HUES64 (cell line): ENCODE data around the gene SLC10A1. TPM values are rescaled to one million over a fixed set of nuclear protein-coding genes. Genes with fewer than 3 reads are reported as not detected.

Experiments used
- H3K27ac ChIP-seq: 2 replicates; pipeline ENCODE4 v1.7.0; 2013; ENCODE audit warnings: low read depth, low read length, inconsistent platforms
- H3K27me3 ChIP-seq: 2 replicates; pipeline ENCODE4 v1.6.1; 2013; ENCODE audit warnings: mild to moderate bottlenecking, low read length; ENCODE audit not compliant: insufficient read depth
- H3K36me3 ChIP-seq: 2 replicates; pipeline ENCODE4 v1.6.1; 2013; ENCODE audit warnings: mild to moderate bottlenecking, low read length; ENCODE audit not compliant: insufficient read depth
- H3K4me1 ChIP-seq: 2 replicates; pipeline ENCODE4 v1.6.1; 2013; ENCODE audit warnings: mild to moderate bottlenecking, low read length, moderate library complexity; ENCODE audit not compliant: insufficient read depth
- H3K4me3 ChIP-seq: 2 replicates; pipeline ENCODE4 v1.5.1; 2013; ENCODE audit warnings: mild to moderate bottlenecking, low read length, moderate library complexity
- H3K9ac ChIP-seq: 2 replicates; pipeline ENCODE4 v1.6.1; 2013; ENCODE audit warnings: mild to moderate bottlenecking, low read depth, low read length
- H3K9me3 ChIP-seq: 2 replicates; pipeline ENCODE4 v1.6.1; 2013; ENCODE audit warnings: low read depth, low read length; ENCODE audit not compliant: insufficient read depth
- WGBS: fragments of 150-250, 120-280 bp; methylation state at CpG from one replicate; pipeline ENCODE4 v1.1.7; 2013; ENCODE audit warnings: missing lambda C conversion rate; 5-methylcytosine and 5-hydroxymethylcytosine counted together
- polyA plus RNA-seq, 2 experiments: library from polyadenylated mRNA; stranded (reverse); fragments of 50-300 nt; gene quantifications; one replicate each; pipeline ENCODE4 v1.2.3, GENCODE V29; 2013

The SLC10A1 gene
- not detected for polyA plus RNA-seq (2013, experiment 1 of 2)
- polyA plus RNA-seq (2013, experiment 2 of 2), result not detected

GRCh38 chr14:69796797-69797500 is at the start of gene SLC10A1:
Gene SLC10A1, minus strand, starts transcription at chr14:69797241. Its CDS starts 86 bp downstream, at chr14:69797155.
- Histone ChIP-seq H3K4me1 (peaks cover 6% of the 10 kb centered on the region), H3K4me3 (no peak within 1 kb of the TSS)
- 96% methylated on average over 11 of the region's 11 CpGs for WGBS

GRCh38 chr14:69845787-69846186 is 48.7 kb upstream of the SLC10A1 start:
- H3K4me1 ChIP-seq, result peaks cover 20% of the 10 kb centered on the region
- no peaks in the 10 kb centered on the region for H3K27me3 ChIP-seq
- H3K9ac ChIP-seq, result no peak overlapping the region
- no peaks in the 10 kb centered on the region for H3K36me3 ChIP-seq
- 66% methylated on average over 4 of the region's 5 CpGs for WGBS
- H3K27ac ChIP-seq, result no peak overlapping the region
- no peaks in the 10 kb centered on the region for H3K9me3 ChIP-seq
- no peak overlapping the region for H3K4me3 ChIP-seq

More at GRCh38 chr14:69796797-69797500, at the start of gene SLC10A1:
- Histone ChIP-seq H3K9ac (no peak within 1 kb of the TSS), H3K9me3 (no peaks in the 10 kb centered on the region), H3K36me3 (no peaks in the 10 kb centered on the region), H3K27me3 (no peaks in the 10 kb centered on the region), H3K27ac (no peak within 1 kb of the TSS)

GRCh38 chr14:69845050-69845581 is 48.1 kb upstream of the SLC10A1 start:
- H3K27ac ChIP-seq, result no peak overlapping the region
- H3K27me3 ChIP-seq, result no peaks in the 10 kb centered on the region
- H3K4me1 ChIP-seq, result peaks cover 20% of the 10 kb centered on the region
- no peak overlapping the region for H3K4me3 ChIP-seq
- WGBS, result 93% methylated on average over 2 of the region's 2 CpGs
- no peaks in the 10 kb centered on the region for H3K36me3 ChIP-seq
- H3K9ac ChIP-seq, result no peak overlapping the region
- H3K9me3 ChIP-seq, result no peaks in the 10 kb centered on the region

- Histone ChIP-seq H3K4me3 (no peak overlapping the region), H3K9ac (no peak overlapping the region), H3K27me3 (no peaks in the 10 kb centered on the region), H3K36me3 (no peaks in the 10 kb centered on the region), H3K9me3 (no peaks in the 10 kb centered on the region), H3K4me1 (peaks cover 20% of the 10 kb centered on the region), H3K27ac (no peak overlapping the region)
- WGBS, result 94% methylated on average over 2 of the region's 2 CpGs
These were observed 47.1 kb upstream of the SLC10A1 start for GRCh38 chr14:69844171-69844570.

- Histone ChIP-seq H3K9me3 (no peaks in the 10 kb centered on the region), H3K4me1 (peaks cover 20% of the 10 kb centered on the region), H3K27me3 (no peaks in the 10 kb centered on the region), H3K9ac (no peak overlapping the region), H3K27ac (no peak overlapping the region), H3K4me3 (no peak overlapping the region), H3K36me3 (no peaks in the 10 kb centered on the region)
- WGBS, result 62% methylated on average over 11 of the region's 13 CpGs
These were observed 45.8 kb upstream of the SLC10A1 start for GRCh38 chr14:69842686-69843420.

- Histone ChIP-seq H3K4me1 (peaks cover 20% of the 10 kb centered on the region), H3K27ac (no peak overlapping the region)
- WGBS, result 67% methylated on average over 5 of the region's 5 CpGs
These were observed 44.6 kb upstream of the SLC10A1 start for GRCh38 chr14:69841656-69842055.

GRCh38 chr14:69839661-69840060 is 42.6 kb upstream of the SLC10A1 start:
- 85% methylated on average over 3 of the region's 3 CpGs for WGBS
- Histone ChIP-seq H3K9ac (no peak overlapping the region), H3K4me1 (peaks cover 20% of the 10 kb centered on the region), H3K27ac (no peak overlapping the region), H3K9me3 (no peaks in the 10 kb centered on the region), H3K27me3 (no peaks in the 10 kb centered on the region), H3K4me3 (no peak overlapping the region), H3K36me3 (no peaks in the 10 kb centered on the region)

More at GRCh38 chr14:69841656-69842055, 44.6 kb upstream of the SLC10A1 start:
- H3K9me3 ChIP-seq, result no peaks in the 10 kb centered on the region
- H3K4me3 ChIP-seq, result no peak overlapping the region
- no peaks in the 10 kb centered on the region for H3K36me3 ChIP-seq
- no peaks in the 10 kb centered on the region for H3K27me3 ChIP-seq
- no peak overlapping the region for H3K9ac ChIP-seq

GRCh38 chr14:69838881-69839416 is 41.9 kb upstream of the SLC10A1 start:
- Histone ChIP-seq H3K4me1 (peaks cover 20% of the 10 kb centered on the region), H3K27ac (no peak overlapping the region), H3K9ac (no peak overlapping the region), H3K4me3 (no peak overlapping the region), H3K36me3 (no peaks in the 10 kb centered on the region), H3K9me3 (no peaks in the 10 kb centered on the region), H3K27me3 (no peaks in the 10 kb centered on the region)
- WGBS, result 98% methylated on average over 3 of the region's 3 CpGs

GRCh38 chr14:69828879-69829278 is 31.8 kb upstream of the SLC10A1 start:
- Histone ChIP-seq H3K9me3 (peaks cover 8% of the 10 kb centered on the region; the same call in 1 of the 2 replicates), H3K27me3 (no peaks in the 10 kb centered on the region), H3K9ac (no peak overlapping the region), H3K4me1 (no peaks in the 10 kb centered on the region), H3K4me3 (no peak overlapping the region), H3K36me3 (no peaks in the 10 kb centered on the region), H3K27ac (no peak overlapping the region)
- 79% methylated on average over 4 of the region's 4 CpGs for WGBS

GRCh38 chr14:69828354-69828753 is 31.3 kb upstream of the SLC10A1 start:
- no peaks in the 10 kb centered on the region for H3K4me1 ChIP-seq
- WGBS, result 87% methylated on average over 2 of the region's 3 CpGs

GRCh38 chr14:69827560-69827959 is 30.5 kb upstream of the SLC10A1 start:
- Histone ChIP-seq H3K27me3 (no peaks in the 10 kb centered on the region), H3K4me3 (no peak overlapping the region), H3K27ac (no peak overlapping the region), H3K9ac (no peak overlapping the region), H3K4me1 (no peaks in the 10 kb centered on the region), H3K36me3 (no peaks in the 10 kb centered on the region), H3K9me3 (peaks cover 8% of the 10 kb centered on the region; the same call in 1 of the 2 replicates)
- 90% methylated on average over 4 of the region's 4 CpGs for WGBS

More at GRCh38 chr14:69828354-69828753, 31.3 kb upstream of the SLC10A1 start:
- Histone ChIP-seq H3K4me3 (no peak overlapping the region), H3K27me3 (no peaks in the 10 kb centered on the region), H3K36me3 (no peaks in the 10 kb centered on the region), H3K9me3 (peaks cover 8% of the 10 kb centered on the region; the same call in 1 of the 2 replicates), H3K27ac (no peak overlapping the region), H3K9ac (no peak overlapping the region)
